ENCODE data around the gene SH3PXD2B. TPM values are rescaled to one million over a fixed set of nuclear protein-coding genes. Genes with fewer than 3 reads are reported as not detected.

The SH3PXD2B gene
- total RNA-seq, 4 donors from 2014 or later = 27.8 to 52.6 (median 44.4) TPM

DNA sequence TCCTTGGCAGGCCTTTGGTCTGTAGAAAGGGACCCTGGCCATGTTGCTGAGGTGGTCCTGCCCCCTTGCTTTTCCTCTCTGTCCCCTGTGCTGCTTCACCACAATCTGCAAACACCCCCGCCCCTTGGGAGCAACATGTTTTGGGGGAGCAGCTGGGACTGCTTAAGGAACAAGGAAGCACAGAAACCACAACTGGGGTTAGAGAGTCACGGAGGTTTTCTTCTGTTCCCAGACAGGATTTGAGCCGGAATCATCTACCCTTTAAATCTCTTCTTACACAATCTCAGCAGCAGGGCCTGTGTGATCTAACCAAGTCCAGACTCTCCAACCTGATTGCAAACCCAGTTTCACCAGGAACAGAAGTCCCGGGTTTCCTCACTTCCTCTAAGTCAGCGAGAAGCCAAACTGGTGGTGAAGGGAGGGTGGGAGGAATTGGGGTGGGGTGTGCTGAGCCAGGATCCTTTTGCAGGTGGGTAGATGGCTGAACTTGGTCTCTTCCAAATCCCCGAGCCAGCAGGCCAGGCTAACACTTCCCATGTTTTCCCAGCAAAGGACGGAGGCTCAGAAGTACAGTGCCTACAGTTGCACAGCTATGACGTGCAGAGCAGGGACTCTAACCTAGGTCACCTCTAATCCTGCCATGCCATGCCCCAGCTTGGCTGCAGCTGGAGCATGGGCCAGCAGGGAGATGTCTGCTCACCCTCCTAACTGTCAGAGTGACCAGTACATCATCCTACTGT, 25.0 kb downstream of the SH3PXD2B start:
- peak in 1 of 2 donors; percentile 67 for DNase-seq (ENCODE audit: low spot score in 2 of 2)
- 29 to 38% methylated on average over 7 to 8 of the region's 8 CpGs for WGBS, 2 donors
- Histone ChIP-seq H3K27ac (peak overlapping the region; percentile 69 to 97 (median 84)), H3K36me3 (no peaks in the 10 kb centered on the region), H3K27me3 (no peaks in the 10 kb centered on the region), H3K9me3 (no peaks in the 10 kb centered on the region), H3K4me3 (no peak overlapping the region), H3K4me1 (peaks cover 6 to 98% (median 74%) of the 10 kb centered on the region in 4 donors)
- peak; percentile 41 to 80 for TF ChIP-seq EP300 (IDR thresholded peaks at IDR 0.05)
- TF ChIP-seq, protein P1, sequence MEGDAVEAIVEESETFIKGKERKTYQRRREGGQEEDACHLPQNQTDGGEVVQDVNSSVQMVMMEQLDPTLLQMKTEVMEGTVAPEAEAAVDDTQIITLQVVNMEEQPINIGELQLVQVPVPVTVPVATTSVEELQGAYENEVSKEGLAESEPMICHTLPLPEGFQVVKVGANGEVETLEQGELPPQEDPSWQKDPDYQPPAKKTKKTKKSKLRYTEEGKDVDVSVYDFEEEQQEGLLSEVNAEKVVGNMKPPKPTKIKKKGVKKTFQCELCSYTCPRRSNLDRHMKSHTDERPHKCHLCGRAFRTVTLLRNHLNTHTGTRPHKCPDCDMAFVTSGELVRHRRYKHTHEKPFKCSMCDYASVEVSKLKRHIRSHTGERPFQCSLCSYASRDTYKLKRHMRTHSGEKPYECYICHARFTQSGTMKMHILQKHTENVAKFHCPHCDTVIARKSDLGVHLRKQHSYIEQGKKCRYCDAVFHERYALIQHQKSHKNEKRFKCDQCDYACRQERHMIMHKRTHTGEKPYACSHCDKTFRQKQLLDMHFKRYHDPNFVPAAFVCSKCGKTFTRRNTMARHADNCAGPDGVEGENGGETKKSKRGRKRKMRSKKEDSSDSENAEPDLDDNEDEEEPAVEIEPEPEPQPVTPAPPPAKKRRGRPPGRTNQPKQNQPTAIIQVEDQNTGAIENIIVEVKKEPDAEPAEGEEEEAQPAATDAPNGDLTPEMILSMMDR (IDR thresholded peaks at IDR 0.05) = no peak

DNA sequence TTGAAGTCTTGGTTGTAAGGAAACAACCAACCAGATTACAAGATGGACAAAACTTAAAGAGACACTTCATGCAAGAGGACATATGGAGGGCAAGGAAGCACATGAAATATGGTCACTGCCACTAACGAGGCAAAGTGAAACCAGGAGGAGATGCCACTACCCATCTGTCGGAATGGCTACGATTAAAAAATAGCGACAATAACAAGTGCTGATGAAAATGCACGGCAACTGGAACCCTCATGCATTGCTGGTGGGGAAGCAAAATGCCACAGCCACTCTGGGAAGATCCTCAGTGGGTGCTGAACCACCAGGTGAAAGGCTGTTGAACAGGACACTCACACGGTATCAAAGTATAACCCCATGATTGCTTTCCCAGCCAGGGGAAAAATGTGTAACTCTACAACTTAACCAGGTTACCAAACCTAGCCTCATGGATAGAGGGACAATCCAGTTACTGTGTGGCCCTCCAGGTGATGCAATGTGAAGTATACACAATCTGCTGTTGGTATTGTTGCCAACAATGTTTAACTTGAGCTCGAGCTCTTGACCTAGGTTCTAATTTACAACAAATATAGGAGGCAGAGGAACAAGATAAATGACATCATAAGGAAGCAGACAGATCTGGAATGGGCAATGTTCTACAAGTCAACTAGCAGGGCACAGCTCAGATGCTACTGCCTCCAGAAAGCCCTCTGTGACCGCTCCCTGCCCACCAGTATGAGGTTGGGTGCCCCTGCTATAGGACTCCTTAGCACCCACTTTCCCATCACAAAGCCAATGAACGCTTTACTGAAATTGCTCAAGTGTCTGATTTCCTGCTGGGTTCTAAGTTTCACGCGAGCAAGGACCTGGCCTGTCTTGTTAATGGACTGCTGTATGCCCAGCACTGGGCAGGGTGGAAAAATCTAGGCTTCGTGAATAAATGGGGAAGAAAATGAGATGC, 25.8 kb downstream of the SH3PXD2B start:
- no peaks in the 10 kb centered on the region for H3K36me3 ChIP-seq
- no peak for DNase-seq (ENCODE audit: low spot score in 2 of 2)
- no peaks in the 10 kb centered on the region for H3K27me3 ChIP-seq
- 77 to 80% methylated on average over 12 of the region's 12 CpGs for WGBS, 2 donors
- TF ChIP-seq, protein P1 (IDR thresholded peaks at IDR 0.05) = no peak
- TF ChIP-seq EP300 (IDR thresholded peaks at IDR 0.05) (no peak), POLR2A (IDR thresholded peaks at IDR 0.05) (no peak)
- peak overlapping the region; percentile 69 to 97 (median 84) for H3K27ac ChIP-seq
- H3K9me3 ChIP-seq = no peaks in the 10 kb centered on the region
- H3K4me1 ChIP-seq = peaks cover 6 to 100% (median 75%) of the 10 kb centered on the region in 4 donors
- H3K4me3 ChIP-seq = no peak overlapping the region

DNA sequence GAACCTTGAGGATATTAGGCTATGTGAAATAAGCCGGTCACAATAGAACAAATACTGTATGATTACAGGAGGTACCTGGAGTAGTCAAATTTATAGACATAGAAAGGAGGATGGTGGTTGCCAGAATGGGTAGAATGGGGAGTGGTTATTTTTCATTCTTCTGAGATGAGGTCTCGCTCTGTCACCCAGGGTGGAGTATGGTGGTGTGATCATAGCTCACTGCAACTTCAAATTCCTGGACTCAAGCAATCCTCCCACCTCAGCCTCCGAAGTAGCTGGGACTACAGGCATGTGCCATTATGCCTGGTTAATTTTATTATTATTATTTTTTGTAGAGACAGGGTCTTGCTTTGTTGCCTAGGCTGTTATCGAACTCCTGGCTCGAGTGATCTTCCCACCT, 27.1 kb downstream of the SH3PXD2B start:
- H3K36me3 ChIP-seq = peaks cover 0 to 5% (median 0%) of the 10 kb centered on the region in 3 donors
- WGBS, 2 donors = 86 to 91% methylated on average over 5 of the region's 5 CpGs
- DNase-seq (ENCODE audit: low spot score in 2 of 2) = no peak
- H3K27ac ChIP-seq = peak overlapping the region; percentile 16 to 97 (median 74)
- TF ChIP-seq, protein P1 (IDR thresholded peaks at IDR 0.05) = no peak
- H3K4me1 ChIP-seq = peaks cover 6 to 99% (median 79%) of the 10 kb centered on the region in 4 donors
- H3K27me3 ChIP-seq = no peaks in the 10 kb centered on the region
- H3K4me3 ChIP-seq = no peak overlapping the region
- no peaks in the 10 kb centered on the region for H3K9me3 ChIP-seq

DNA sequence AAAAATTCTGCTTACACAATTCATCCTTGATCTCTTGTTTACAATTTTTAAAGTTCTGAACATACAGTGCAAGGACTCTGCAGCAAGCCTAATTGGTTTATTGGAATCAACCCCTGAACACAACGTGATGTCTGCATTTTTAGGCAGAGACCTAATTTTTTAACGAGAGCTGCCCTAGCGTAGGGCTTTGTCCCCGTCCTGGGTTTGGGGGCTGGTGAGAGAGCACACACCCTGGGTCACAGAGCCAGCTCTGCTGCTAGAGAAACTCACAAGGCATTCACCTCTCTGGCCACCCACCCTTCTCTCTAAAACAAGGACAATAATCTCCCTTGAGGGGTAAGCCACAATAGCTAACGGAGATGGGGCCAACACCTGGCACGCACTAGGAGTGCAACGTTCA, 28.2 kb downstream of the SH3PXD2B start:
- H3K36me3 ChIP-seq = peaks cover 0 to 15% (median 0%) of the 10 kb centered on the region in 3 donors
- H3K4me3 ChIP-seq = no peak overlapping the region
- H3K4me1 ChIP-seq = peaks cover 6 to 99% (median 78%) of the 10 kb centered on the region in 4 donors
- 36 to 51% methylated on average over 7 of the region's 7 CpGs for WGBS, 2 donors
- H3K27me3 ChIP-seq = no peaks in the 10 kb centered on the region
- TF ChIP-seq POLR2A (IDR thresholded peaks at IDR 0.05) = peak in 1 of 2 donors; percentile 29
- TF ChIP-seq EP300 (IDR thresholded peaks at IDR 0.05) = peak; percentile 79 to 81
- TF ChIP-seq, protein P1 (IDR thresholded peaks at IDR 0.05) = no peak
- H3K9me3 ChIP-seq = no peaks in the 10 kb centered on the region
- peak overlapping the region; percentile 56 to 97 (median 76) for H3K27ac ChIP-seq
- DNase-seq (ENCODE audit: low spot score in 2 of 2) = no peak

Measured in tibial nerve (tissue), 4 donors.